ENCODE results near the gene C3orf20. TPM values are rescaled to one million over a fixed set of nuclear protein-coding genes. Genes with fewer than 3 reads are reported as not detected.

The C3orf20 gene
- total and polyA plus RNA-seq, 9 of the 15 experiments (the other 6 are each of a cell fraction or from before 2014, with no cell fraction given), result 0.04 TPM; not detected in 8

GRCh38 chr3:14651440-14652251 lies 23.3 kb upstream of the C3orf20 start, which contains the start of gene CCDC174:
Gene CCDC174, plus strand, starts transcription at chr3:14651762. Its CDS starts 75 bp downstream, at chr3:14651837.
- Histone ChIP-seq H4K20me1 (replicated peaks; ENCODE audit: control insufficient read depth, insufficient read depth, low read length) (no peaks in the 10 kb centered on the region), H3K9me3 (replicated peaks; ENCODE audit: control insufficient read depth, insufficient read depth, low read depth, low read length) (no peaks in the 10 kb centered on the region), H3K79me2 (ENCODE audit: control insufficient read depth, insufficient read depth, low read length) (peaks cover 27% of the 10 kb centered on the region), H3K27me3 (ENCODE audit: control insufficient read depth in 2 of 2, insufficient read depth in 2 of 2, low read length in 2 of 2) (no peaks in the 10 kb centered on the region), H2AFZ (ENCODE audit: low read depth, low read length) (peak within 1 kb of the TSS; percentile 87), H3K4me2 (ENCODE audit: insufficient read depth, low read length) (peak within 1 kb of the TSS; percentile 88), H3K27ac (ENCODE audit: extremely low read depth, low read depth, low read length) (peak within 1 kb of the TSS; percentile 91), H3K36me3 (ENCODE audit: control insufficient read depth, insufficient read depth, low read length) (peaks cover 32% of the 10 kb centered on the region), H3K9me1 (ENCODE audit: control insufficient read depth, insufficient read depth, low read length) (no peaks in the 10 kb centered on the region), H3K9ac (ENCODE audit: insufficient read depth in 1 of 2, low read depth in 2 of 2, low read length in 2 of 2) (peak within 1 kb of the TSS; percentile 95 to 96), H3K4me3 (peak within 1 kb of the TSS; percentile 54), H3K4me1 (replicated peaks in 1 of 2; ENCODE audit: control insufficient read depth in 2 of 2, insufficient read depth in 2 of 2, low read length in 2 of 2) (peaks cover 14 to 28% of the 10 kb centered on the region in 2 experiments; a peak in 4 of 5 replicates)
- under 1% methylated on average over 47 of the region's 47 CpGs for WGBS (ENCODE audit: insufficient coverage, low coverage, missing lambda C conversion rate)
- in situ Hi-C loops (cut with MboI) (no loop called here), intact Hi-C loops (cut with micrococcal nuclease) (loop anchor here (10.0 kb wide), 1 partner anchor 447 kb away; no protein-coding TSS in a partner anchor)
- DNase-seq (ENCODE audit: extremely low read depth in 1 of 4, low spot score in 3 of 4), result peak; percentile 93 to 100 (median 94)
- POLR2A ChIA-PET, result interaction anchor here (0.7 to 5.2 kb wide), 23 partner anchors 11 to 755 kb away, joined by 3 to 60 read pairs (median 4); no protein-coding TSS in a partner anchor
- CTCF ChIA-PET (ENCODE audit: low intra/inter-chr PET ratio), result no interaction called here
- peak; percentile 98 for FAIRE-seq
- BruUV-seq (replicated peaks), result TSS peak; percentile 71
- peak; percentile 92 for ATAC-seq
- TF ChIP-seq LEF1 (IDR thresholded peaks at IDR 0.05), result no peak
- TF ChIP-seq RNF2 (IDR thresholded peaks at IDR 0.05), result 0 out of 2 replicates have a peak, but pooled peaks have one; percentile 33
- TF ChIP-seq TAF7 (tag; IDR thresholded peaks at IDR 0.05), result peak; percentile 97
- TF ChIP-seq TBL1XR1 (IDR thresholded peaks at IDR 0.05; ENCODE audit: low read length in 2 of 2), result peak; percentile 73 to 80; a peak in 3 of 4 replicates
- TF ChIP-seq HEY1 (CRISPR knock-in tag; IDR thresholded peaks at IDR 0.05; ENCODE audit: borderline replicate concordance), result no peak
- TF ChIP-seq CREM (IDR thresholded peaks at IDR 0.05; ENCODE audit: low read depth), result peak; percentile 99
- TF ChIP-seq PKNOX1 (IDR thresholded peaks at IDR 0.05), result peak; percentile 85
- peak; percentile 77 for TF ChIP-seq EGR1 (conservative IDR thresholded peaks at IDR 0.05)
- 0 out of 2 replicates have a peak, but pooled peaks have one; percentile 18 for TF ChIP-seq ADNP (tag; IDR thresholded peaks at IDR 0.05)
- TF ChIP-seq HDAC2 (IDR thresholded peaks at IDR 0.05), result 0 out of 2 replicates have a peak, but pooled peaks have one; percentile 36
- TF ChIP-seq ZNF384 (IDR thresholded peaks at IDR 0.05; ENCODE audit: low read depth, low read length), result peak; percentile 31
- TF ChIP-seq, protein P1, sequence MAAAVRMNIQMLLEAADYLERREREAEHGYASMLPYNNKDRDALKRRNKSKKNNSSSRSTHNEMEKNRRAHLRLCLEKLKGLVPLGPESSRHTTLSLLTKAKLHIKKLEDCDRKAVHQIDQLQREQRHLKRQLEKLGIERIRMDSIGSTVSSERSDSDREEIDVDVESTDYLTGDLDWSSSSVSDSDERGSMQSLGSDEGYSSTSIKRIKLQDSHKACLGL (CRISPR knock-in tag; IDR thresholded peaks at IDR 0.05; ENCODE audit: borderline replicate concordance, poor library complexity, severe bottlenecking), result peak; percentile 15
- peak; percentile 81; the same call in 1 of the 2 replicates for TF ChIP-seq NCOA1 (IDR thresholded peaks at IDR 0.05; ENCODE audit: low read depth)
- no peak for TF ChIP-seq POLR3G (IDR thresholded peaks at IDR 0.05; ENCODE audit: extremely low read depth, insufficient read length, insufficient replicate concordance)
- TF ChIP-seq GABPA (tag; conservative IDR thresholded peaks at IDR 0.05; ENCODE audit: low read depth), result peak; percentile 97
- TF ChIP-seq SMAD3 (CRISPR knock-in tag; conservative IDR thresholded peaks at IDR 0.05), result peak; percentile 79; the same call in 1 of the 2 replicates
- no peak for TF ChIP-seq E2F3 (CRISPR knock-in tag; IDR thresholded peaks at IDR 0.05)
- TF ChIP-seq, protein P2, sequence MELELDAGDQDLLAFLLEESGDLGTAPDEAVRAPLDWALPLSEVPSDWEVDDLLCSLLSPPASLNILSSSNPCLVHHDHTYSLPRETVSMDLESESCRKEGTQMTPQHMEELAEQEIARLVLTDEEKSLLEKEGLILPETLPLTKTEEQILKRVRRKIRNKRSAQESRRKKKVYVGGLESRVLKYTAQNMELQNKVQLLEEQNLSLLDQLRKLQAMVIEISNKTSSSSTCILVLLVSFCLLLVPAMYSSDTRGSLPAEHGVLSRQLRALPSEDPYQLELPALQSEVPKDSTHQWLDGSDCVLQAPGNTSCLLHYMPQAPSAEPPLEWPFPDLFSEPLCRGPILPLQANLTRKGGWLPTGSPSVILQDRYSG (tag; conservative IDR thresholded peaks at IDR 0.05; ENCODE audit: low read depth), result peak; percentile 94
- TF ChIP-seq ZNF197 (CRISPR knock-in tag; IDR thresholded peaks at IDR 0.05; ENCODE audit: low read depth), result peak; percentile 96
- peak; percentile 60; the same call in 1 of the 2 replicates for TF ChIP-seq ZNF143 (CRISPR knock-in tag; IDR thresholded peaks at IDR 0.05)
- TF ChIP-seq TAL1 (IDR thresholded peaks at IDR 0.05), result no peak
- 0 out of 2 replicates have a peak, but pooled peaks have one; percentile 51 for TF ChIP-seq ZNF431 (CRISPR knock-in tag; IDR thresholded peaks at IDR 0.05)
